Measurements from ENCODE around the gene SLC13A3.

SLC13A3 gene

GRCh38 chr20:46555370-46555956, 95.8 kb downstream of the SLC13A3 start:
- DNase-seq (ENCODE audit: low read depth): no peak

DNA sequence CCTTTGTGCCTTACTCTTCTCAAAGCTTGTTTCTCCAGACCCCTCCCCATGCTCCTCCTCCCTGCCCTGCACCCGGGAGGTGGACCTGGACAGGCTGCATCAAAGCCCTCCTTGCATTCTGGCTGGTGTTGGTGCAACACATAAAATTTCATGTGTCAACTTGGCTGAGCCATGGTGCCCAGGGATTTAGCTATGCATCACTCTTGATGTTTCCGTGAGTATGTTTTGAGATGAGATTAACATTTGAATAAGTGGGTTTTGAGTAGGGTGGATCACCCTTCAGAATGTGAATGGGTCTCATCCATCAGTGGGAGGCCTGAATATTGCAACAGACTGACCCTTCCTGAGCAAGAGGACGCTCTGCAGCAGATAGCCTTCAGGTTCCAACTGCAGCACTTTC, 96.4 kb downstream of the SLC13A3 start:
- no peak for DNase-seq (ENCODE audit: low read depth)

DNA sequence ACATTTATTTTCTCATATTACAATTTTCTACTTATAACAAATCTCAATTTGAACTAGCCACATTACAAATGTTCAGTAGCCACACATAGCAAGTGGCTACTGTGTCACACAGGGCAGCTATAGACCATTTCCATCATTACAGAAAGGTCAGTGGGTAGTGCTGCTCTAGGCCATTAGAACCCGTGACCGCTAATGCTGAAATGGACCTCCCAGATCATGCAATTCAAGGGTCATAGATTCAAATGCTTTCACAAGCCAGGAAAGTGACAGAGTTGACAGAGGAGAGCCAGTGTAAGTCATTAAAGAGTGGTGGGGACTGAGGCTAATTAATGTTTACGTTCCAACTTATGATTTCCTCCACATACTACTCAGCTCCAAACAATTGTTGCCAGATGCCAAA, 97.3 kb downstream of the SLC13A3 start:
- DNase-seq (ENCODE audit: low read depth): no peak

GRCh38 chr20:46552460-46553420, 98.5 kb downstream of the SLC13A3 start:
- no peak for DNase-seq (ENCODE audit: low read depth)

DNA sequence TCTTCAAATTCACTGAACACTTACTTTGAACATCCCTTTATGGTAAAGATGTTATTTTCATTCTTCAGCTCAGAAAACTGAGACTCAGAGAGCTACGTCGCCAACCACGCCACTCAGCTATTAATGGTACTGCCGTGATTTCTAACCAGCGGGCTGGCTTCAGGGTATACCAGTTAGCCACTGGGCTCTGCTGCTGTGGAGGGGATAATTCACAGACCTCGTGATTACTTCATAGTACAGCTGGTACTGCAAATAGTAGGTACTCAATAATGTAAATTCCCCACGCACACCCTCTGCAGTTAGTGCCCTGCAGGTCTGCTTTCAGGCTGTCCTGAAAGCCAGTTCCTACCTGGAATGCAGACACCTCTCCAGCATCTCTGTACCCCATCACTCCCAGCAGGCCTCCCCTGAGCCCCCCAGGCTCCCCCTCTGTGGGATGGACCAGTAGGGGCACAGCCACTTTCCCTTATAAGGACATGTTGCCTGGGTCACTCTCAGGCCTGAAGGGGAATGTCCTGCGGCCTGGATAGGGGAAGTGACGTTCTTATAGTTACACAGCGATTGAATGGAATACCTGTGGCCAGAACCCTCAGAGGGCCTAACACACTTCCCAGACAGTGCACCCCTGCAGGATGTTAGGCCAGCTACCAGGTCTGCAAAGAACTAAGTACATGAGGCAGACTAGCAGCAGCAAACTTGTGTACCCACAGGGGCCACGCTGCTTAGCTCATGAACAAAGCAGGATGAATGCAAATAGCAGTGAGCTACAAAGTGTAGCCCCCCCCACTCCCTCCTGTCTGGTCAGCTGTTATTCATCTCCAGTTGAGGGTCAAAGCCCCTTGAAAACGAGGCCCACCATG, 99.5 kb downstream of the SLC13A3 start:
- DNase-seq (ENCODE audit: low read depth): no peak

- DNase-seq (ENCODE audit: low read depth): no peak
These were observed 100.8 kb downstream of the SLC13A3 start, which contains the start of gene OCSTAMP for GRCh38 chr20:46550461-46550860. Gene OCSTAMP, minus strand, starts transcription at chr20:46550654. Its CDS starts 94 bp downstream, at chr20:46550560.

DNA sequence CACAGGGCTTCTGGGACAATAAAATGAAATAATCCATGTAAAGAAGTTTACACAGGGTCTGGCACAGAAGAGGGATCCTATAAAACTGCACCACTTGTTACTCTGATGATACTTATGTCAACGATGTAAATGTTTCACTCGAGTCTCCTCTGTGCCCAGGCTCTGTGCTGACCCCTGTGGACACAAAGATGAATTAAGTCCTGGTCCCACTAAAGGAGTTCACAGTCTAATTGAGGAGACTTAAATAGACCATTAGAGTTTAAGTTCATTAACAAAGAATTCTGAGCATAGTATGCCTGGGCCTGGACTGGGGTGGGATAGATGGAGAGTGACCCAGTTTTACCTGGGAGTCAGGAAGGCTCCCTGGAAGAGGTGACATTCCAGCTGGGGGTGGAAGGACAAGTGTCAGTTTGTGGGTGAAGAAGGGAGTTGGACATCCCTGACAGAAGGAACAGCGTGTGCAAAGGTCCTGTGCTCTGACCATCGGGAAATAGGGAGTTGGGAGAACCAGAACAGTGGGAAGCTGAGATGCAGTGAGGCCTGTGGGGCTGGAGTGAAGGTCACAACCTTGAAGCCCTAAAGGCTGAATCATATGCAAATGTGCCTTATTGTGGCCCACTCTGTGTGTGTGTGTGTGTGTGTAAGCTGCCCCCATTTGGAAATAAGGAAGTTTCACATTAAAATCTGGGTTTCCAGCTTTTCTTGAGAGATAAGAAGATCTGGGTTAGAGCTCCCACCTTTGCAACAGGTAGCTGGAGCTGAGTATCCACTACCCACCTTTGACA, 101.9 kb downstream of the SLC13A3 start:
- DNase-seq (ENCODE audit: low read depth): no peak

DNA sequence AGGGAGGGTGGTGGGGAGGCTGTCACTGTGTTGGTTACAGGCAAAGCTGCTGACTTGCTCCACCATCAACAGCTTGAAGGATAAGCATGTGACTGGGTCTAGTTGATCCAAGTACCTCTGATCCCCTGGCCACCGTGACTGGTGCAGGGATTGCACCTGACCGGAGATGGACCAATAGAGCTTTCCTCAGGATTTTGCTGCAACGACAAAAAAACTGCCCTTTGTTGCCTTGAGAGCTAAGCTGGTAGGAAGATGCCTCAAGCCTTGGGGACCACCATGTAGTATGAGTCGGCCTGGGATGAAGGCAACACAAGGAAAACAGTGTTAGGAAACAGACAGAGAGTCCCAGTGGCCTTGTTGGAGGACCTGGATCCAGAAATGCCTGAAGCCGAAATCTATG, 102.6 kb downstream of the SLC13A3 start:
- no peak for DNase-seq (ENCODE audit: low read depth)

- DNase-seq (ENCODE audit: low read depth): no peak
These were observed 103.3 kb downstream of the SLC13A3 start for GRCh38 chr20:46547995-46548394.

DNA sequence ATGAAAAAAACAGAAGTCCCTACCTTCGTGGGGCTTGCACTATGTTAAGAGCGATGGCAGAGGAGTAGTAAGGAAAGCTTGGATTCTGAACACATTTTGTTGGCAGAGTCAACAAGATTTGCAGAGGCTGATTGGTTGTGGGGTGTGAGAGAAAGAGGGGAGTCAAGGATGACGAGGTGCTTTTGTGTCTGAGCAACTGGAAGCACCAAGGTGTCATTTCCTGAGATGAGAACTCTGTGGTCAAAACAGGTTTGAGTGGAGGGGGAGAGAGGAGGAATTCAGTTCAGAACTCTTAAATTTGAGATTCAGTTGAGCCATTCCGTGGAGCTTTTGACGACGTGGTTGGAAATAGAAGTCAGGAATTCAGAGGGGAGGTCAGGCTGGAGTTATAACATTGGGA, 104.3 kb downstream of the SLC13A3 start:
- DNase-seq (ENCODE audit: low read depth): no peak

GRCh38 chr20:46546298-46546697, 105.0 kb downstream of the SLC13A3 start:
- DNase-seq (ENCODE audit: low read depth): no peak

DNA sequence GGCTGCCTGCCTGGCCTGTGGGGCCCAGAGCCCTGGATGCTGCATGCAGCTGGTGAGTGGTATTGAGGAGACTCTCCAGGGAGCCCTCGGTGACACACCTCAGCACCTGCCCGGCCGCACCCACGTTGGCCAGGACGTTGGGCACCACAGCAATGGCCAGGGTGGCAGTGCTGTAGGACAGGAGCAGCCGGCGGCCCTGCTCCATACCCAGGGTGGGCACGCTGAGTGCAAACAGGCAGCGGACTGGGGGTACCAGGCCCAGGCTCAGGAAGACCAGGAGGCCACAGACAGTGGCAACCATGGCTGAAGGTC, 105.5 kb downstream of the SLC13A3 start:
- DNase-seq (ENCODE audit: low read depth): no peak

DNA sequence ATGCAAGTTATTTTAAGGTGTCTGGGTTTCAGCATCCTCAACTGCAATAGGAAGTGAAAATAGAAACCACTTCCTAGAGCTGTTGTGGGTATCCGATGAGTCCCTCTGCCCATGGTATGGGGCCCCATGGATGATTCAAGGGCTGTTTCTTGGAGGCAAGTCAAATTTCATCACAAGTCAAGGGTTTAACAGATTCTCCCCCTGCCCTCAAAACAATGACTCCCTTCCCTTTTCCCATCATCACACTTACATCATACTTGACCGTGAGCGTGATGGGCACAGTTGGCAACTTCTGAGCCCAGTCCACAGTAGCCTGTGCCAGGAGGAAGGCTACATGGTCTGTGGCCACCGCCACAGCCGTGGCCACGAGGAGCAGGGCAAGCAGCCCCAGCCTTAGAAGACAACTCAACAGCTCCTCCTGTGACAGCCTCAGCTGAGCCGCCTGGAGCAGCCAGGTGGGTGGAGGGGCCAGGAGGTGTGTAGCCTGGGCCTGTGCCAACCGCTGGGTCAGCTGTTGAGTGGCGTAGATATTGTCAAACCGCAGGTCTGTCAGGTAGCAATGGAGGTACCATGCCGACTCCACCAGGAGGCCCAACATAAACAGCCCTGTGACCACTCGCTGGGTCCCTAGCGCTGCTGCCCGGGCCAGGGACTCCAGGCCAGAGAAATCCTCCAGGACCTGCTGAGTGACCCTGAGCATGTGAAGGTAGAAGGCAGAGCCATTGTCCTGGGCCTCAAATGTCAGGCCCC, 106.0 kb downstream of the SLC13A3 start:
- no peak for DNase-seq (ENCODE audit: low read depth)

DNA sequence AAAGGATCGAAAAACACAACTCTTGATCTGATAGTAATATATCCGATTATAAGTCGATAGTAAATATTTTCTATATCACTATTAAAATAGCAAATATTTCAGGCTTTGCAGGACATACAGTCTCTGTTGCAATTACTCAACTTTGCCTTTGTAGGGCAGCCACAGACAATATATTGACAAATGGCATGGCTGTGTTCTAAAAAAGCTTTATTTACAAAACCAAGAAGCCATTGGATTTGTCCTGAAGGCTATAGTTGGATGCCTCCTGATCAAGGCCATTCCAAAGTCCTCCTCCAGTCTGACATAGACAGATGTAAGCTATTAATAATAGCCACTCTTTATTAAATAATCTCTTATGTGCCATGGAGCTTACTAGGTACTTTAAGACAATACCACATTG, 106.7 kb downstream of the SLC13A3 start:
- DNase-seq (ENCODE audit: low read depth): no peak

GRCh38 chr20:46543959-46544358, 107.3 kb downstream of the SLC13A3 start:
- no peak for DNase-seq (ENCODE audit: low read depth)

- DNase-seq (ENCODE audit: low read depth): no peak
These were observed 108.2 kb downstream of the SLC13A3 start for GRCh38 chr20:46543033-46543432.

DNA sequence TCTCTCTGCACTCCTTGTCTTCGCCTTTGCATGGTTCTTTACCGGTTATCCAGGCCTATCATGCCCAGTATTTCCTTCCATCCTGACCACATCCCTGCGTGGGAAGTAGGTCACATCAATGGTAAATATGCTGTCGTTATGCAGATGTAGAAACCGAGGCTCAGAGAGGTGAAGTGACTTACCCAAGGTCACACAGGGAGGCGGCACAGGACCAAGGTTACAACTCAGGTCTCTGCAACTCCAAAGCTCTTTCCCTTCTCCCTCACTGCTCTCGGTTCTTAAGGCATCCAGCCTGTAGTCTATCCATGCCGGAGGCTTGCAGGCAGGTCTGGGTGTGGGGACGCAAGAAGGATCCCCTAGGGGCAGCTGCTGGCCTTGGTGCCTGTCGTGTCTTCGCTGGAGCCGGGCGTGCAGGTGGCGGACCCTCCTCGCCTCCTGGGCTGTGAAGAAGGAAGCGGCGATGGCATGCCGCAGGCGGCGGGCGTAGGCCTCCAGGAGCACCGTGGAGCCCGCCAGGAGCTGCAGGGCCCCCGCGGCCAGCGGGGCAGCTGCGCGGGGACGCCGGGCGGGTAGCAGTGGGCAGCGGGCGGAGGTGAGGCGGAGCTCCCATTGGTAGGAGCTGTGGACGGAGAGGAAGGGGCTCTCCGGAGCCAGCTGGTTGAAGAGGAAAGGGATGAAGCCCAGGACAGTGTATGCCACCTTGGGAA, 109.9 kb downstream of the SLC13A3 start:
- no peak for DNase-seq (ENCODE audit: low read depth)

GRCh38 chr20:46539113-46539512, 112.1 kb downstream of the SLC13A3 start:
- no peak for DNase-seq (ENCODE audit: low read depth)

DNA sequence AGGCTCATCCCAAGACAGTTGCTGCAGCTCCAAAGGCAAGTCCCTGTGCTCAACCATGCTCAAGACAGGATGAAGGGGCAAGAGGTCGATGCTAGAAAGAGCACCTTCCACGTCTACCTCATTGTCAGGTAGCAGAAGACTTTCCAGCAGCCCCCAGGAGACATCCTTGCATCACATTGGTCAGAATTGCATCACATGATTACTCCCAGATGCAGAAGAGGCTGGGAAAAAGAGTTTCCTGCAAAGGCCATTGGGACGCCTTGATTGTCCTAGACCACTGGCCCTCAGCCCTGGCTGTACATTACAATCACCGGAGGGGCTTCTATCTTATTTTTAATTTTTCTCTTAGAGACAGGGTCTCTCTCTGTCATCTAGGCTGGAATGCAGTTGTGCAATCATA, 120.6 kb downstream of the SLC13A3 start:
- no peak for DNase-seq (ENCODE audit: low read depth)

GRCh38 chr20:46523696-46524328, 127.4 kb downstream of the SLC13A3 start:
- no peak for DNase-seq (ENCODE audit: low read depth)
